ENCODE measurements around the gene COL6A2.
"Not testable (repeated sequence)": the region's sequence is repeated elsewhere in the genome, so short reads cannot be mapped to it uniquely, and the experiment has no call there.

COL6A2 gene

DNA sequence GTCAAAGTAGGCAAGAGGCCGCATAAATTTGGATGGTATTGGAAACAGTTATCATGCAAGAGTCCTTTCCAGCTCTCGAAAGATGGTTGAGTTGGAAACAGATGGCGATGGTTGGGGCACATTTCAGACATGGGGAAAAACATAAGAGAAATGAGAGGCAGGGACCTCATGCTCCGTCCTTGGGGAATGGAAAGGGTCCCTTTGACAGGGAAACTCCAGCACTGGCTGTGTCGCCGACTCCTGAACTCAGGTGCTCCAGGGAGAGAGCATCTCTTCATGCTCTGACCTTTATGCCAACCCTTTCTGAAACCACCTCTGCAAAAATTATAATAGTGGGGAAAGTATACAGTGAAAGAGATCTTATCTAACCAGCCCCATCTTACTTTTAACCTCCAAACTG, 36.8 kb upstream of the COL6A2 start:
- no peak for DNase-seq

DNA sequence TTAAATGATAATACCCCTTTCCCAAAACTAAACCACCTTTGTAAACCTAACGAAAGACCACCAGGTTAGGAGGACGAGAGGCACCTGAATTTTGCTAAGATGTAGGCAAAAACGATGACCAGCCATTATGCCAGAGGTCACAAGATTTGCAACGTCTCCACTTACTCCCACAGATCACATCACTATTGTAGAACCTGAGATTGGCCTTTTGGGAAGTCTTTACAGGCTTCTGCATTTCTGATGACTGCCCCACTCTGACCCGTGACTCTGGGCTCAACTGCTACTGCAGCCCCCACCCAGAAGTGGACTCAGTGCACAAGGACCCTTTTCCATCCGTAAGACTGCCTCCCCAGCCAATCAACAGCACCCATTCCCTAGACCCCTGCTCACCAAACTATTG, 36.4 kb upstream of the COL6A2 start:
- no peak for DNase-seq

DNA sequence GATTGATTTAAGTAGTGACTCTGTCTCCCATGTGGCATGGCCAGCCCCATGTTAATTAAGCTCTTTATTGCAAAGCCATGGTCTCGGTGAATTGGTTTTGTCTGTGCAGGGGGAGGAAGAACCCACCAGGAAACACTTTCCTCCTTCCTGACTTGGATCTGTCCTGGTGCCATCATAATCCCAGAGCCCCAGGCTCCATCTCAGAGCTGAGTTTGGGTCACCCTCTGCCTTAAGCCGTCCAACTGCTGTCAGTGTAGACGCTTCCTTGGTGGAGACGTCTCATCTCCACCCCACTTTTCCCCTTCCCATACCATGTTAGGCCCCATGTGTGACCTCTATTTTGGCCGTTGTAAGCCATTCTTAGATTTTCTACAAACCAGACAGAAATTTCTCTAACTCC, 36.0 kb upstream of the COL6A2 start:
- DNase-seq, result no peak

- DNase-seq, result no peak
These were observed 35.3 kb upstream of the COL6A2 start for GRCh38 chr21:46062471-46063211.

DNA sequence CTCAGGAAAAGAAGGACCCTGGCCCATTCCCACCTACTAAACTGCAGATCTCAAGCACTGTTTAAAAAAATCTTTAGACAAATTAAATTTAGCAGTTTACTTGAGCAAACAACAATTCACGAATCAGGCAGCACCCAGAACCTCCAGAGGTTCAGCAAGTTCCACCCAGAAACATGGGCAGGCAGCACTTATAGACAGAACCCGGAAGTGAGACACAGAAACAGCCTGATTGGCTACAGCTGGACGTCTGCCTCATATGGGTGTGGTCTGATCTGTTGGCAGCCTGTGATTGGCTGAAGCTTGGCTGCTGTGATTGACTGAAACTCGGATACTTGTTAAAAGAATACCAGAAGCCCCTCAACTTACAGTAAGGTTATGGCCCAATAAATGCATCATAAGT, 34.7 kb upstream of the COL6A2 start:
- DNase-seq, result no peak

DNA sequence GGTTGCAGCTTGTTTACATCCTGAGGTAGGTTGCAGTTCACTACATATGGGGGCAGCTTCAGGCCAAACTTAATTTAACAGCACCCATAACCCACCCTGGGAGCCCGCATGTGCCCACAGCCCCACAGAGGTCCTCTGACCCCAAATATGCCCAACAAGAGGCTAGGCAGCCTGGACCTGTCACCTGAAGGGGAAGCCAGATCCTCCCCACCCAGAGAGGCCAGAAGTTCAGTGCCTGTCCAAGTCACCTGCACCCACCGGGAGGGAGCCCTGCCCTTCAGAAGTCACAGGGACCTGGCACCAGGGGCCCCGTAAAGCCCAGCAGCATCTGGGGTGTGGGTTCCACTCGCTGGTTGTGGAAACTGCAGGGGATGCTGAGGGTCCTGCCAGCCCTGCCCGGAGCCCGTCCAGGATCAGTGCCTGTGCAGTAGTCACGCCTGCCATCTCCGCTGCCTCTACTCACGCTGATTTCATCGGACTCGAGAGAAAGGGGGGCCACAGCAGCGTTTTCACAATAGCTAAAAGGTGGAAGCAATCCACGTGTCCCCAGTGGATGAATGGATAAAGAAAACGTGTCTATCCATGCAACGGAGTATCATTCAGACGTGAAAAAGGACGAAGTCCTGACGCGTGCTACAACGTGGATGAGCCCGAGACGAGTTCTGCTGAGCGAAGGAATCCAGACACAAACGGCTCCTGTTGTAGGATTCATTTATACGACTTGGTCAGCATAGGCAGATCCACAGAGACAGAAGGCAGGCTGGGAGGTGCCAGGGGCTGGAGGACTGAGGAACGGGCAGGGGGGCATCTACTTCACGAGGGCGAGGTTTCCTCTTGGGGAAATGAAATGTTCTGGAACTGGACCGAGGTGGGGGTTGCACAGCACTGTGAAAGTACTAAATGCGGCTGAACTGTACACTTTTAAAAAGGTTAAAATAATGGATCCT, 33.9 kb upstream of the COL6A2 start:
- DNase-seq, result no peak

DNA sequence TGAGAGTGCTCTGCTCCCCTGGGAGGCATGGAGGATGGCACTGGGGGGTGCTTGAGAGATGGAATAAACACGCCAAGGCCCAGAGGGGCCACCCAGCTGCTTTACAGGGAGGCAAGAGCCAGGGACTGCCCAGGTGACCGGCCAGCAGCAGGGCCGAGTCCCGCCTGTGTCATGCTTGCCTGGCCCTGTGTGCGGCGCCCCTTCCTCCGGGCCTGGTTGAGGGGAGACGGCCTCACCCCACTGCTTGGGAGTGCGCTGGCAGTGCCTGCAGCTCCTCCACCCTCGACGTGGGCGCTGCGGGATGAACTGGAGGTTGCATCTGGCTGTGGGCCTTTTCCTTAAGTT, 33.1 kb upstream of the COL6A2 start:
- DNase-seq, result no peak

GRCh38 chr21:46065215-46065913, 32.5 kb upstream of the COL6A2 start:
- peak; percentile 57 for DNase-seq

- no peak for DNase-seq
These were observed 31.9 kb upstream of the COL6A2 start for GRCh38 chr21:46065914-46066551.

GRCh38 chr21:46066591-46067331, 31.2 kb upstream of the COL6A2 start:
- peak; percentile 68 for DNase-seq

- DNase-seq, result no peak
These were observed 30.3 kb upstream of the COL6A2 start for GRCh38 chr21:46067505-46068201.

DNA sequence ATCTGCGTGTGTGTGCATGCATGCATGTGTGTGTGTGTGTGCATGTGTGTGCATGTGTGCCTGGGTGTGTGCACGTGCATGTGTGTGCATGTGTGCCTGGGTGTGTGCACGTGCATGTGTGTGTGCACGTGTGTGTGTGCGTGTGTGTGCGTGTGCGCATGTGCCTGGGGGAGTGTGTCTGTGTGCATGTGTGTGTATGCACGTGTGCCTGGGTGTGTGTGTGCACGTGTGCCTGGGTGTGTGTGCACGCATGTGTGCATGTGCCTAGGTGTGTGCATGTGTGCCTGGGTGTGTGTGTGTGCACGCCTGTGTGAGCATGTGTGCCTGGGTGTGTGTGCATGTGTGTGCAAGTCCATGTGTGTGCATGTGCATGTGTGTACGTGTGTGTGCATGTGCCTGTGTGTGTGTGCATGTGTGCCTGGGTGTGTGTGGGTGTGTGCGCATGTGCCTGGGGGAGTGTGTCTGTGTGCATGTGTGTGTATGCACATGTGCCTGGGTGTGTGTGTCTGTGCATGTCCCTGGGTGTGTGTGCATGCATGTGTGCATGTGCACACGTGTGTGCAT, 29.3 kb upstream of the COL6A2 start:
- DNase-seq, result no peak

- DNase-seq, result no peak
These were observed 28.7 kb upstream of the COL6A2 start for GRCh38 chr21:46069166-46069565.

DNA sequence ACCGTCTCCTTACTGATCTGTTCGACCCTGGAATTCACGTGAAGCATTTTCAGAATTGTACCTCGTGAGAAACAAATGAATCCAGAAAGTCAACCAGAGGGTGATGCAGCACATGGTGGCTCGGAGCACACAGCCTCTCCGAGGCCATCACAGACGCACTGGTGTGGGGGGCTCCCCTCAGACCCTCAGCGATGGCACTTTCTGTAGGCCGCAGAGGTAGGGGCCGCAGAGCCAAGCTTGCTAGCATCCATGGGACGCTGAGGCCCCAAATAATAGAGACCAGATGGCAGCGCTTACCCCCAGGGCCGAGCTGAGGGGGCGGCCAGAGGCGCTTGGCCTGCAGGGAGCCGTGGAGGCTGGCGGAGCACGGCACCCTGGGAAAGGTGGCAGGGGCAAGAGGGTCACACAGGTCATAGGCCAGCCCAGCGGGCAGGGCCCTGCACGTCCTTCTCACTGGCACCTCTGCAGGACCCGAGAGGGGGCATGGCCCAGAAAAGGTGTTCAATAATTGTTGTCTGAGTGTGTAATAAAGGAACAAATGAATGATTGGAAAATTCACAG, 28.1 kb upstream of the COL6A2 start:
- no peak for DNase-seq

- no peak for DNase-seq
These were observed 26.8 kb upstream of the COL6A2 start for GRCh38 chr21:46071082-46071481.

DNA sequence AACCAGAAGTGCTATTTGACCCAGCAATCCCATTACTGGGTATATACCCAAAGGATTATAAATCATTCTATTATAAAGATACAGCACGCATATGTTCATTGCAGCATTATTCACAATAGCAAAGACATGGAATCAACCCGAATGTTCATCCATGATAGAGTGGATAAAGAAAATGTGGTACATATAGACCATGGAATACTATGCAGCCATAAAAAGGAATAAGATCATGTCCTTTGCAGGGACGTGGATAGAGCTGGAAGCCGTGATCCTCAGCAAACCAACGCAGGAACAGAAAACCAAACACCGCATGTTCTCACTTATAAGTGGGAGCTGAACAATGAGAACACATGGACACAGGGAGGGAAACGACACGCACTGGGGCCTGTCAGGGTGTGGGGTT, 21.2 kb upstream of the COL6A2 start:
- not testable (repeated sequence) for DNase-seq

- no peak for DNase-seq
These were observed 20.2 kb upstream of the COL6A2 start for GRCh38 chr21:46077674-46078101.

GRCh38 chr21:46078322-46078977, 19.5 kb upstream of the COL6A2 start:
- DNase-seq, result no peak

GRCh38 chr21:46078978-46079351, 18.9 kb upstream of the COL6A2 start:
- no peak for DNase-seq
